ENCODE results near the gene PRCD. TPM values are rescaled to one million over a fixed set of nuclear protein-coding genes. Genes with fewer than 3 reads are reported as not detected.

Gene PRCD
- total RNA-seq, 2 donors from 2014 or later, result 0.52 to 4.6 TPM

- Histone ChIP-seq H3K27ac (peak overlapping the region in 2 of 4 donors; percentile 3 to 66), H3K27me3 (peaks cover 0 to 5% of the 10 kb centered on the region in 2 donors), H3K36me3 (replicated peaks in 1 of 2; ENCODE audit: insufficient read depth in 1 of 2, low read depth in 2 of 2) (no peaks in the 10 kb centered on the region), H3K9me3 (no peaks in the 10 kb centered on the region), H3K4me3 (no peak overlapping the region), H3K4me1 (peaks cover 65% of the 10 kb centered on the region)
- 32 to 38% methylated on average over 22 of the region's 22 CpGs for WGBS, 2 donors
- DNase-seq (no peak), ATAC-seq (no peak)
- intact Hi-C loops (cut with DNase I), result no loop called here
- TF ChIP-seq CTCF (IDR thresholded peaks at IDR 0.05), result no peak
- no peak for TF ChIP-seq POLR2A (IDR thresholded peaks at IDR 0.05)
These were observed 4.1 kb downstream of the PRCD start for GRCh38 chr17:76543826-76544545.

DNA sequence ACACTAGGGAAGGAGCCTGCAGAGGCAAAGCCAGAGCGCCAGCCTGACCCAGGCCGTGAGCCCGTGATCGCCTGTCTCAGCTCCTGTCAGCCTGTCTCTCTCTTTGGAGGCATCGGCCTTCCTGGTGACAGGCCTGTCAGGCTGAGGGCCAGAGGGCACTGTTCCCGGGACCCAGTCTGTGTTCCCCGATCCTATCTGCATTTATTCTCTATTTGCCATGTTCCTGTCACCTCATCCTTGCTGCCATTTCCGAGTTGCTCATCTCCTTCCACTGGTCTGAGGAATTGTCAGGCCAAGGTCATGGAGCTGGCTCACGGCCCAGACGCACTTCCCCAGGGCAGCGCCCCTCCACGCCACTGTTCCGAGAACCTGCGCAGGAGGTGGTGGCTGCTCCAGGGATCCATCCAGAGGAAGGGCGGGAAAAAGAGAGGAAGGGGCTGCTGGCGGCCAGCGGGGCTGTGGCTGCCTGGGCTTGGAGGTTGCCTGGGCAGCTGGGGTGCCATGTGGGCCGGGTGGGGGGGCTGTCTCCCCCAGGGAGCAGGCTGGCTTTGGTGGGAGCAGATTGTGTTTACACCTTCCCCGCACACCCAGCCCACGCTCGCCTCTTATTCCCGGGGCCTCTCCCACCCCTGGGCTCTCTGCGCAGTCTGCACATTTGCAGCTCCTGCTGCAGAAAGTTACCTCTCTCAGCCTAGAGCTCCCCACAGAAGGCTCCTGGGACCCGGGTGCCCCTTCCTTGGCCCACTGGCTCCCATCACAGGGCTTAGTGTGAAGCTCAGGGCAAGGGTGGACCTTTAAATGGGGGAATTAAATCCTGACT lies 4.9 kb downstream of the PRCD start:
- peaks cover 0 to 5% of the 10 kb centered on the region in 2 donors for H3K27me3 ChIP-seq
- 23 to 37% methylated on average over 9 to 21 of the region's 24 CpGs for WGBS, 2 donors
- intact Hi-C loops (cut with DNase I), result no loop called here

GRCh38 chr17:76545918-76546555 lies 6.2 kb downstream of the PRCD start:
- Histone ChIP-seq H3K4me1 (peaks cover 61% of the 10 kb centered on the region), H3K27me3 (peaks cover 0 to 5% of the 10 kb centered on the region in 2 donors), H3K4me3 (no peak overlapping the region), H3K9me3 (no peaks in the 10 kb centered on the region), H3K36me3 (replicated peaks in 1 of 2; ENCODE audit: insufficient read depth in 1 of 2, low read depth in 2 of 2) (no peaks in the 10 kb centered on the region), H3K27ac (peak overlapping the region; percentile 39 to 66 (median 52))
- no peak for DNase-seq
- TF ChIP-seq POLR2A (IDR thresholded peaks at IDR 0.05) (no peak), CTCF (IDR thresholded peaks at IDR 0.05) (no peak)
- intact Hi-C loops (cut with DNase I), result no loop called here
- 36 to 46% methylated on average over 10 to 13 of the region's 13 CpGs for WGBS, 2 donors
- ATAC-seq, result peak; percentile 7

More for the DNA sequence above, 4.9 kb downstream of the PRCD start:
- H3K36me3 ChIP-seq (replicated peaks in 1 of 2; ENCODE audit: insufficient read depth in 1 of 2, low read depth in 2 of 2), result no peaks in the 10 kb centered on the region
- no peaks in the 10 kb centered on the region for H3K9me3 ChIP-seq
- no peak overlapping the region for H3K4me3 ChIP-seq
- TF ChIP-seq CTCF (IDR thresholded peaks at IDR 0.05) (no peak), POLR2A (IDR thresholded peaks at IDR 0.05) (no peak)
- DNase-seq (no peak), ATAC-seq (no peak)
- H3K4me1 ChIP-seq, result peaks cover 65% of the 10 kb centered on the region
- H3K27ac ChIP-seq, result peak overlapping the region in 3 of 4 donors; percentile 3 to 66 (median 34)

- Histone ChIP-seq H3K4me3 (no peak overlapping the region), H3K27me3 (peaks cover 0 to 5% of the 10 kb centered on the region in 2 donors), H3K9me3 (no peaks in the 10 kb centered on the region), H3K27ac (peak overlapping the region; percentile 39 to 66 (median 52)), H3K4me1 (peaks cover 61% of the 10 kb centered on the region), H3K36me3 (replicated peaks in 1 of 2; ENCODE audit: insufficient read depth in 1 of 2, low read depth in 2 of 2) (no peaks in the 10 kb centered on the region)
- intact Hi-C loops (cut with DNase I), result no loop called here
- 17 to 18% methylated on average over 11 of the region's 11 CpGs for WGBS, 2 donors
- TF ChIP-seq CTCF (IDR thresholded peaks at IDR 0.05) (no peak), POLR2A (IDR thresholded peaks at IDR 0.05) (no peak)
- peak in 2 of 4 donors; percentile 48 to 54 for DNase-seq
- peak; percentile 19 for ATAC-seq
These were observed 6.8 kb downstream of the PRCD start for GRCh38 chr17:76546556-76547182.
